Astrocyte (in vitro differentiated cells and primary cell): ENCODE data around the gene PCDHA7. TPM values are rescaled to one million over a fixed set of nuclear protein-coding genes. Genes with fewer than 3 reads are reported as not detected.

Source experiments
- DNase-seq: peaks from one replicate; pipeline ENCODE4 v3.0.0-alpha.2; 2010; ENCODE audit warnings: low read depth
- FAIRE-seq: peaks from 2 replicates; lab custom pipeline; 2011; peaks lifted over from hg19 to GRCh38; lab: Jason Lieb, UNC
- H2AFZ ChIP-seq: 2 replicates; pipeline ENCODE4 v1.6.0; 2012; ENCODE audit warnings: low read depth, low read length, inconsistent platforms
- H3K27ac ChIP-seq: 2 replicates; pipeline ENCODE4 v1.5.1; 2011; ENCODE audit warnings: low read depth, low read length, inconsistent platforms
- H3K27me3 ChIP-seq: 2 replicates; pipeline ENCODE4 v1.6.0; 2011; ENCODE audit warnings: low read length, inconsistent platforms; ENCODE audit not compliant: insufficient read depth
- H3K36me3 ChIP-seq: 2 replicates; pipeline ENCODE4 v1.5.1; 2011; ENCODE audit warnings: low read length, inconsistent platforms; ENCODE audit not compliant: insufficient read depth
- H3K4me1 ChIP-seq: 2 replicates; pipeline ENCODE4 v1.5.1; 2011; ENCODE audit warnings: low read length, inconsistent platforms; ENCODE audit not compliant: insufficient read depth
- H3K4me2 ChIP-seq: 2 replicates; pipeline ENCODE4 v1.6.0; 2012; ENCODE audit warnings: low read length, inconsistent platforms
- H3K4me3 ChIP-seq: 2 replicates; pipeline ENCODE4 v1.5.1; 2011; ENCODE audit warnings: low read depth, mild to moderate bottlenecking, low read length, inconsistent platforms; ENCODE audit not compliant: insufficient read depth
- H3K79me2 ChIP-seq: 2 replicates; pipeline ENCODE4 v1.6.0; 2012; ENCODE audit warnings: mild to moderate bottlenecking, low read length, inconsistent platforms; ENCODE audit not compliant: insufficient read depth
- H3K9ac ChIP-seq: 2 replicates; pipeline ENCODE4 v1.6.0; 2012; ENCODE audit warnings: mild to moderate bottlenecking, low read length, inconsistent platforms
- H3K9me3 ChIP-seq: 2 replicates; pipeline ENCODE4 v1.5.1; 2012; ENCODE audit warnings: low read depth, mild to moderate bottlenecking, low read length, inconsistent platforms; ENCODE audit not compliant: insufficient read depth
- H4K20me1 ChIP-seq: 2 replicates; pipeline ENCODE4 v1.6.0; 2012; ENCODE audit warnings: low read length, inconsistent platforms; ENCODE audit not compliant: insufficient read depth
- H3K27ac Mint-ChIP-seq: one replicate; pipeline ENCODE4 v1.8.0; 2021; ENCODE audit warnings: mild to moderate bottlenecking, mixed read lengths; ENCODE audit not compliant: unreplicated experiment
- H3K27me3 Mint-ChIP-seq: one replicate; pipeline ENCODE4 v1.8.0; 2021; ENCODE audit warnings: low read depth, mixed read lengths; ENCODE audit not compliant: unreplicated experiment
- H3K36me3 Mint-ChIP-seq: one replicate; pipeline ENCODE4 v1.8.0; 2021; ENCODE audit warnings: low read depth, mixed read lengths; ENCODE audit not compliant: unreplicated experiment
- H3K4me1 Mint-ChIP-seq: one replicate; pipeline ENCODE4 v1.8.0; 2021; ENCODE audit warnings: low read depth, mixed read lengths; ENCODE audit not compliant: unreplicated experiment
- H3K4me3 Mint-ChIP-seq: one replicate; pipeline ENCODE4 v1.8.0; 2021; ENCODE audit warnings: mild to moderate bottlenecking, moderate library complexity, mixed read lengths; ENCODE audit not compliant: unreplicated experiment
- H3K9me3 Mint-ChIP-seq: one replicate; pipeline ENCODE4 v1.8.0; 2021; ENCODE audit warnings: mild to moderate bottlenecking, mixed read lengths; ENCODE audit not compliant: unreplicated experiment
- EZH2 ChIP-seq: IDR thresholded peaks from 2 replicates; pipeline ENCODE4 v1.6.1; 2012; ENCODE audit warnings: mild to moderate bottlenecking, low read length, inconsistent platforms; ENCODE audit not compliant: insufficient read depth
- total RNA-seq: library from RNA; stranded (reverse); gene quantifications from 2 replicates; pipeline ENCODE4 v1.2.1, GENCODE V29; 2021
- TF ChIP-seq, protein P1 (sequence below): IDR thresholded peaks from 2 replicates; pipeline ENCODE4 v1.5.1; 2011; ENCODE audit warnings: low read depth, mild to moderate bottlenecking, inconsistent platforms, low read length, moderate library complexity; ENCODE audit not compliant: insufficient read depth

Gene PCDHA7
- total RNA-seq, 1 donor from 2014 or later, result 2.6 TPM

DNA sequence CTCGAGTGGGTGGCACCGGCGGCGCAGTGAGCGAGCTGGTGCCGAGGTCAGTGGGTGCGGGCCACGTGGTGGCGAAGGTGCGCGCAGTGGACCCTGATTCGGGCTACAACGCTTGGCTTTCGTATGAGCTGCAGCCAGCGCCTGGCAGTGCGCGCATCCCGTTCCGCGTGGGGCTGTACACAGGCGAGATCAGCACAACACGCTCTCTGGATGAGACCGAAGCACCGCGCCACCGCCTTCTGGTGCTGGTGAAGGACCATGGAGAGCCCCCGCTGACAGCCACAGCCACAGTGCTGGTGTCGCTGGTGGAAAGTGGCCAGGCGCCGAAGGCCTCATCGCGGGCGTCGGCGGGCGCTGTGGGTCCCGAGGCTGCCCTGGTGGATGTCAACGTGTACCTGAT, 10.6 kb upstream of the PCDHA7 start:
- Histone ChIP-seq H3K4me1 (no peaks in the 10 kb centered on the region), H3K27me3 (no peaks in the 10 kb centered on the region), H3K79me2 (no peaks in the 10 kb centered on the region), H3K4me3 (no peak overlapping the region), H3K36me3 (no peaks in the 10 kb centered on the region), H3K27ac (no peak overlapping the region), H3K9me3 (peaks cover 13% of the 10 kb centered on the region), H3K4me2 (no peak overlapping the region), H4K20me1 (no peaks in the 10 kb centered on the region), H2AFZ (no peak overlapping the region), H3K9ac (no peak overlapping the region)
- H3K9me3 Mint-ChIP-seq, result peaks cover 3% of the 10 kb centered on the region
- no peak overlapping the region for H3K4me3 Mint-ChIP-seq
- H3K27me3 Mint-ChIP-seq, result no peaks in the 10 kb centered on the region
- TF ChIP-seq, protein P1, sequence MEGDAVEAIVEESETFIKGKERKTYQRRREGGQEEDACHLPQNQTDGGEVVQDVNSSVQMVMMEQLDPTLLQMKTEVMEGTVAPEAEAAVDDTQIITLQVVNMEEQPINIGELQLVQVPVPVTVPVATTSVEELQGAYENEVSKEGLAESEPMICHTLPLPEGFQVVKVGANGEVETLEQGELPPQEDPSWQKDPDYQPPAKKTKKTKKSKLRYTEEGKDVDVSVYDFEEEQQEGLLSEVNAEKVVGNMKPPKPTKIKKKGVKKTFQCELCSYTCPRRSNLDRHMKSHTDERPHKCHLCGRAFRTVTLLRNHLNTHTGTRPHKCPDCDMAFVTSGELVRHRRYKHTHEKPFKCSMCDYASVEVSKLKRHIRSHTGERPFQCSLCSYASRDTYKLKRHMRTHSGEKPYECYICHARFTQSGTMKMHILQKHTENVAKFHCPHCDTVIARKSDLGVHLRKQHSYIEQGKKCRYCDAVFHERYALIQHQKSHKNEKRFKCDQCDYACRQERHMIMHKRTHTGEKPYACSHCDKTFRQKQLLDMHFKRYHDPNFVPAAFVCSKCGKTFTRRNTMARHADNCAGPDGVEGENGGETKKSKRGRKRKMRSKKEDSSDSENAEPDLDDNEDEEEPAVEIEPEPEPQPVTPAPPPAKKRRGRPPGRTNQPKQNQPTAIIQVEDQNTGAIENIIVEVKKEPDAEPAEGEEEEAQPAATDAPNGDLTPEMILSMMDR, result no peak
- TF ChIP-seq EZH2, result no peak
- no peak overlapping the region for H3K27ac Mint-ChIP-seq
- no peak for DNase-seq
- H3K36me3 Mint-ChIP-seq, result peaks cover 15% of the 10 kb centered on the region
- no peak for FAIRE-seq
- H3K4me1 Mint-ChIP-seq, result no peaks in the 10 kb centered on the region

DNA sequence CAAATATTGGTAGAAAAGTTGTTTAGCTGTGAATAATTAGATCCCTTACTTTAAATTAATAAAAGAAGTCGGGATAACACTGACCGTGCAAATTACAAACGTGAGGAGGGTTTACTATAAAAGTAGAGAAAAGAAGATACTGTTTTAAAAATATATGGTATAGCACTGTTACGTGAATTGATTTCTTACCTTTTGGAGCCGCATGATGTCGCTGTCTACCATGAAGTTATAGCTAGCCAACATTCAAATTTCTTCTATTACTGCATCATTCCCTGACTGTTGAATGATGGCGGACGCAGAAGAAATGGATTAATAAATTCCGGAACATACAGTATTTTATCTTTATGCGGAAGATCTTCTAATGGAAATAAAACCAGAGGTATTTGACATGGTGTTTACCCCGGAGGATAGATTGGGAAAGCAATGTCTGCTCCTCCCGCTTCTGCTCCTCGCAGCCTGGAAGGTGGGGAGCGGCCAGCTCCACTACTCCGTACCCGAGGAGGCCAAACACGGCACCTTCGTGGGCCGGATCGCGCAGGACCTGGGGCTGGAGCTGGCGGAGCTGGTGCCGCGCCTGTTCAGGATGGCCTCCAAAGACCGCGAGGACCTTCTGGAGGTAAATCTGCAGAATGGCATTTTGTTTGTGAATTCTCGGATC, 6.2 kb upstream of the PCDHA7 start, which contains the start of gene PCDHA6:
Gene PCDHA6 (plus strand): TSS at position 257 of the 658 bp plus-strand sequence. CDS start 132 bp downstream, at position 389.
- no peak within 1 kb of the TSS for H3K27ac Mint-ChIP-seq

More for the DNA sequence above, 6.2 kb upstream of the PCDHA7 start, which contains the start of gene PCDHA6:
- Mint-ChIP-seq H3K27me3 (no peaks in the 10 kb centered on the region), H3K36me3 (peaks cover 15% of the 10 kb centered on the region), H3K9me3 (peaks cover 6% of the 10 kb centered on the region), H3K4me3 (peak within 1 kb of the TSS; percentile 74), H3K4me1 (no peaks in the 10 kb centered on the region)
- H3K4me1 ChIP-seq, result no peaks in the 10 kb centered on the region
- no peak within 1 kb of the TSS for H3K27ac ChIP-seq
- H3K36me3 ChIP-seq, result no peaks in the 10 kb centered on the region
- FAIRE-seq (no peak), DNase-seq (no peak)
- no peak within 1 kb of the TSS for H3K9ac ChIP-seq
- no peak within 1 kb of the TSS for H3K4me3 ChIP-seq
- H3K79me2 ChIP-seq, result no peaks in the 10 kb centered on the region
- no peaks in the 10 kb centered on the region for H3K27me3 ChIP-seq
- H2AFZ ChIP-seq, result no peak within 1 kb of the TSS
- peaks cover 10% of the 10 kb centered on the region for H3K9me3 ChIP-seq
- no peaks in the 10 kb centered on the region for H4K20me1 ChIP-seq
- TF ChIP-seq, protein P1, result no peak
- TF ChIP-seq EZH2, result no peak
- H3K4me2 ChIP-seq, result no peak within 1 kb of the TSS
